Cardiac muscle cell (in vitro differentiated cells and primary cell): ENCODE data around the gene KCTD6. TPM values are rescaled to one million over a fixed set of nuclear protein-coding genes. Genes with fewer than 3 reads are reported as not detected.

Source experiments
- DNase-seq, 2 donors: peaks; one replicate each; pipeline versions ENCODE4 v3.0.0 to v3.0.0-alpha.2; 2010 to 2017; ENCODE audit warnings: low read depth in 1 of 2, low spot score in 1 of 2
- H3K27ac ChIP-seq: fragments of 200-600 bp; sonication (generic); 2 replicates; pipeline ENCODE4 v1.5.1; 2016
- H3K27me3 ChIP-seq: fragments of 200-600 bp; sonication (generic); 2 replicates; pipeline ENCODE4 v1.6.0; 2016; ENCODE audit warnings: control low read depth
- H3K36me3 ChIP-seq: fragments of 200-600 bp; sonication (generic); 2 replicates; pipeline ENCODE4 v1.5.1; 2016; ENCODE audit warnings: control low read depth
- H3K4me1 ChIP-seq: fragments of 200-600 bp; sonication (generic); 2 replicates; pipeline ENCODE4 v1.8.1; 2017; ENCODE audit warnings: low read depth, mild to moderate bottlenecking, mixed run types
- H3K4me3 ChIP-seq: fragments of 200-600 bp; sonication (generic); 2 replicates; pipeline ENCODE4 v1.5.1; 2016; ENCODE audit warnings: mild to moderate bottlenecking
- H3K9me3 ChIP-seq: fragments of 200-600 bp; sonication (generic); 2 replicates; pipeline ENCODE4 v1.5.1; 2017; ENCODE audit warnings: low read depth, mild to moderate bottlenecking, control low read depth
- polyA plus RNA-seq: library from polyadenylated mRNA; unstranded; fragments of >200 nt; fragmentation: Nextera tagmentation; extraction: Ambion mirVana; gene quantifications from 2 replicates; pipeline ENCODE4 v1.2.1, GENCODE V29; 2016
- total RNA-seq: library from RNA; depleted of rRNA; stranded (reverse); fragments of >200 nt; gene quantifications from 2 replicates; pipeline ENCODE4 v1.2.3, GENCODE V29; 2016
- TF ChIP-seq, protein P1 (sequence below): IDR thresholded peaks from 2 replicates; pipeline ENCODE4 v1.5.1; 2012; ENCODE audit warnings: low read depth, mild to moderate bottlenecking, low read length

The KCTD6 gene
- total and polyA plus RNA-seq, 2 experiments from 2014 or later = 15.7 to 31.0 TPM

DNA sequence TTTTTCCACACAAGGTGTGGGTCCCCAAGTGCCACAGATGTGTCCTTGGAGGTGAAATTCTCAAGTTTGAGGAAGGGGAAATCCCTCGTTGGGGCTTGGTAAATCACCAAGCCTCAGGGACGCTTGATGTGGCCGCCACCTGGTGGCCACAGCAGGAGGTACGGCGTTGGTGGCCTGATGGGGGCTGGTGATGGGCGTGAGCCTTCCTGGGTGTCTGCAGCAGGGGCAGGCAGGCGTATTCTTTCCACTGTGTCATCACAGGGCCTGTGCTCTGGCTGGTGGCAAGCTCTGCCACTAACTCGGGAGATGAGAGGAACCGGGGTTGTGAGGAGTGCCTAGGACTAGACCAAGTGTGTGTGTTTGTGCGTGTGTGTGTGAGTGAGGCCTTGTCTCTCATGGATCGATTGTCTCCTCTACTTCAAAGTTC is 40.9 kb downstream of the KCTD6 start:
- H3K27me3 ChIP-seq = no peaks in the 10 kb centered on the region
- H3K9me3 ChIP-seq = no peaks in the 10 kb centered on the region
- peaks cover 24% of the 10 kb centered on the region for H3K4me1 ChIP-seq
- no peak overlapping the region for H3K4me3 ChIP-seq
- peak; percentile 76 to 85 for DNase-seq
- no peak overlapping the region for H3K27ac ChIP-seq
- TF ChIP-seq, protein P1, sequence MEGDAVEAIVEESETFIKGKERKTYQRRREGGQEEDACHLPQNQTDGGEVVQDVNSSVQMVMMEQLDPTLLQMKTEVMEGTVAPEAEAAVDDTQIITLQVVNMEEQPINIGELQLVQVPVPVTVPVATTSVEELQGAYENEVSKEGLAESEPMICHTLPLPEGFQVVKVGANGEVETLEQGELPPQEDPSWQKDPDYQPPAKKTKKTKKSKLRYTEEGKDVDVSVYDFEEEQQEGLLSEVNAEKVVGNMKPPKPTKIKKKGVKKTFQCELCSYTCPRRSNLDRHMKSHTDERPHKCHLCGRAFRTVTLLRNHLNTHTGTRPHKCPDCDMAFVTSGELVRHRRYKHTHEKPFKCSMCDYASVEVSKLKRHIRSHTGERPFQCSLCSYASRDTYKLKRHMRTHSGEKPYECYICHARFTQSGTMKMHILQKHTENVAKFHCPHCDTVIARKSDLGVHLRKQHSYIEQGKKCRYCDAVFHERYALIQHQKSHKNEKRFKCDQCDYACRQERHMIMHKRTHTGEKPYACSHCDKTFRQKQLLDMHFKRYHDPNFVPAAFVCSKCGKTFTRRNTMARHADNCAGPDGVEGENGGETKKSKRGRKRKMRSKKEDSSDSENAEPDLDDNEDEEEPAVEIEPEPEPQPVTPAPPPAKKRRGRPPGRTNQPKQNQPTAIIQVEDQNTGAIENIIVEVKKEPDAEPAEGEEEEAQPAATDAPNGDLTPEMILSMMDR = peak; percentile 93
- no peaks in the 10 kb centered on the region for H3K36me3 ChIP-seq

DNA sequence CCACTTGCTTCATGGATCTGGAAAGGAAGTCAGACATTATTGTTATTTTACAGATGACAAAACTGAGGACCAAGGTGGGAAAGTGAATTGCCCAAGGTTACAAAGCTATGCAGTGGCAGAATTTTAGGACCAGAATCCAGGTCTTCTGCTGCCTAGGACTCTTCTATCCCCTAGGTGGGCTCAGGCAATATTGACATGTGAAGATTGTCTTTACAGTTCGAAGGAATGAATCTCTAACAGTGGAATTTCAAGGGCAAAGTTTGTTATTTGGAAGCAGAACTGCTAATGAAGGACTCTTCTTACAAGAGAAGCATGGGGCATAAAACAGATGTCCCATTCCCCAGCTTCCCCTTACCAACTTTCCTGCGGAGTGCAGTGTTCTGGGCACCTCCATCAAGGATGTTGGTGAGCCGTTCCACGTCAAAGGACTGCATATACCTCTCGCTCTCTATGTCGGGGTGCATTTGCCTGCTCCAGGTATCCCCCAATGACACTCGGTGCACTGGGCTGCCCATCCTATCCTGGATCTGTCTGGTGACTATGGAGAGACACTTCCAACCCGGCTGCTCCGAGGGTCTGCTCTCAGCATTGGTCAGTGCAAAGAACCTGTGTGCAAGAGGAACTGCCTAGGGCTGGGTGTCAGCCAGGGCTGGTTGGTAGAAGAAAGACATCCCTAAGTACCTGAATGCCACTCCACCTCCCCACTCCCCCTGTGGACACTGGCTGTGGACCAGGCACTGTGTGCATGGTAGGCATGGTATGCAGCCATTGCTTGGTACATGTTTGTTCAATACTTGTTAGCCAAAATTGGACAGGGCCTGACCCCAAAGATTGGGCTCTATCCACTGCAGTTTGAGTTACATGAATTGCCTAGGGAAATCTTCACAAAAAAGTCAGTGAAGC is 42.9 kb downstream of the KCTD6 start:
- TF ChIP-seq, protein P1 = no peak
- no peaks in the 10 kb centered on the region for H3K27me3 ChIP-seq

DNA sequence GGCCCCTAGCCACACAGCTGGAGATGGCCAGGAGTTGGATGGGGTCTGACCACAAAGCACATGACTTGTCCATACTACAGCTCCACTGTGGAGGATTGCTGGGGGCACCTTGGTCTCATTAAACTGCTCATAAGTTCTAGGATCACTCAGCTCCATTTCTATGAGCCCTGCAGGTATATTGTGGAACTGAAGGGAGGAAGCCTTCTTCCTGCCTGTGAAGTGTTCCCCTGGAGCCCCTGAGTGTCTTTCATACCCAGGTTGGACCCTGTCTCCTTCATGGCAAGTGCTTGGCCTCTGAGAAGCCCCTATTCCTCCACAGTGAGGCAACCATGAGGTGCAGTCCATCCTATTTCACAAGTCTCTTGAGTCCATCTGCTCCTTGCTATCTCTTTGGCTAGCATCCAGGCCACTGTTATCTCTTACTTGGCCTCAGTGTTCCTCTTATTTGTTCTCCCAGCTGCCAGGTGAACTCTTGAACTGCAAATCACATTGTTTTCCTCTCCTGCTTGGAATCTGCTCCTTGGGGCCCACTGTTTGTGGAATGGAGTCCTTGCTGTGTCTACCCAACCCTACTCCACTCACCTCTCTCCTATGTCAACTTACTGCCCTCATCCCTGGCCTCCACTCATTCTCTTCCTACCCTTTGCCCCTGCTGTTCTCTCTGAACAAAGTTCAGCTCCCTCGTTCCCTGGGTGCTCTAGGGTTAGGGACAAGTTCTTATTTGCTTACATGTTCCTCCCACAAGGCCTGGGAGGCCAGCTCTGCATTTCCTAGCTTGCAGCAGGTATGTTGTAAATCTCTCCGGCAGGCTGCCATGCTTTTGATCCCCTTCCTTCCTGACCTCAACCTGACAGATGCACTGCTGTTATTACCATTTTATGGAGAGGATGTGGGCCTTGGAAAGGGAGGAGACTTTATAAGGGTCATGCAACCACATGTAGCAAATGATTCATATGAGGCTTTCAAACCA is 43.9 kb downstream of the KCTD6 start:
- no peak overlapping the region for H3K4me3 ChIP-seq
- H3K36me3 ChIP-seq = no peaks in the 10 kb centered on the region
- H3K4me1 ChIP-seq = peaks cover 27% of the 10 kb centered on the region
- peak in 1 of 2 donors; percentile 42 for DNase-seq
- no peaks in the 10 kb centered on the region for H3K9me3 ChIP-seq
- H3K27me3 ChIP-seq = no peaks in the 10 kb centered on the region
- TF ChIP-seq, protein P1 = no peak
- peak overlapping the region; percentile 94 for H3K27ac ChIP-seq

More for the DNA sequence above, 42.9 kb downstream of the KCTD6 start:
- Histone ChIP-seq H3K4me1 (peaks cover 27% of the 10 kb centered on the region), H3K4me3 (no peak overlapping the region), H3K36me3 (no peaks in the 10 kb centered on the region), H3K9me3 (no peaks in the 10 kb centered on the region), H3K27ac (no peak overlapping the region)
- no peak for DNase-seq

- TF ChIP-seq, protein P1 = no peak
- Histone ChIP-seq H3K27ac (peak within 1 kb of the TSS; percentile 94), H3K27me3 (no peaks in the 10 kb centered on the region), H3K36me3 (no peaks in the 10 kb centered on the region), H3K4me3 (no peak within 1 kb of the TSS), H3K9me3 (no peaks in the 10 kb centered on the region), H3K4me1 (peaks cover 27% of the 10 kb centered on the region)
- DNase-seq = peak; percentile 84 to 90
Measured at GRCh38 chr3:58536501-58537411, 44.9 kb downstream of the KCTD6 start, which contains the start of gene ACOX2. ACOX2 (minus strand) TSS chr3:58537190; CDS start chr3:58535106, 2,084 bp downstream.
